HG03064 (cell line): ENCODE data around the gene HHIPL1.

Experiments used
- ATAC-seq: cut with Tn5 transposase; IDR thresholded peaks from one replicate; pipeline ENCODE4 v1.9.1; 2021; ENCODE audit warnings: low read depth; ENCODE audit not compliant: unreplicated experiment

The HHIPL1 gene

GRCh38 chr14:99686557-99687283 lies 41.8 kb downstream of the HHIPL1 start:
- no peak for ATAC-seq

DNA sequence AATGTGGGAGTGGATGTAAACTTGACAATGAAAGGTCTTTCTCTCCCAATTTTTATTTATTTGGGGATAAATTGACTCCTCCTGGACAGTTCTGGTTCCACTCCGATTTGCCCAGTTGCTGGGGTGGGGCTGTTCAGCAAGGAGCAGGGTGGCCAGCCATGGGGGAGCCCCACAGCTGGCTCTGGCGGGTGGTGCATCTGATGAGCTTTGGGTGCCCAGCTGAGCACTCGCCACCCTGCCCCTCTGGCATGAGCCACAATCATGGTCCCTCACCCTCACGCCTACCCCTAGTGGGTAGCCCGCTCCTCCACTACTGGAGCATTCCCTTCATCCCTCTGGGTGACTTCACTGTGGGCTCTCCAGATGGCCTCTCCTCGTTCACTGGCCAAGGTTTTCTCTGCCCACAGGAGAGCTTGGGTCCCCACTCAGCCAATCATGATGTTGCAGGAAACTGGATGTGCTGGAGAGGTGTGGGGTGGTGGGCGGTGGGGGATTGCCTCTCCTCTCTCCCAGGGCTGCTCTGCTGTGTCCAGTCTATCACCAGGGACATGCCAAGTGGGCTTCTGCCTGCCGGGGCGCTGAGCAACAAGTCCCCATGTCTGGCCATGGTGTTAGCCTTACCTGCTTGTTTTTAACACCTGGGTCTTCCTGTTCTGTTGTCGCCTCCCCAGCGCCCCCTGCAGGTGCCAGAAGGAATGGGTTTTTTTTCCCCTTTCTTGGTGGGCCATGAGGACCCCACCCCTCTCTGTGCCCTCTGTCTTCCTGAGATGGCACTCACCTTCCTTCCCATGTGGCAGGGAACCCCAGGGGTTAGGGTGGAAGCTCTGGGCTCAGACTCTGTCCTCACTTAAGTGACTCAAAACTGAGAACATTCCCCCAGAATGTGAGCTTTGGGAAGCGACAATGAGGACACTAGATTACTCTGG lies 42.6 kb downstream of the HHIPL1 start:
- no peak for ATAC-seq

DNA sequence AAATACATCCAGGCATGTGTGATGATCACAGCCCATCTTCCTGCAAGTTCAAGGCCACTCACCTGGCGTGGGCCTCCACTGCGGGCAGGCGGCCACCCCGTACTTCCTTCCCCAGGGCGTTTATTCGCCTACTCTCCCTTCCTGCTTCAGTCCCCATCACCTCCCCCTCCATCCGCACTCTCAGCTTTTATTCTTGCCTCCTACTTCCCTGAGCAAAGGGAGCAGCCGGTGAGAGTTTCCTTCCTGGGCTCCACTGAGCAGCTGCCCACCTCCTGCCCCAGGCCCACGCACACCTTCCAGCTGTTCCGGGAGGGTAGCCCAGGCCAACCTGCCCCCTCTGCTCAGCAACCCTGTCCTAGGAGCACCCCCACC lies 43.3 kb downstream of the HHIPL1 start:
- no peak for ATAC-seq

DNA sequence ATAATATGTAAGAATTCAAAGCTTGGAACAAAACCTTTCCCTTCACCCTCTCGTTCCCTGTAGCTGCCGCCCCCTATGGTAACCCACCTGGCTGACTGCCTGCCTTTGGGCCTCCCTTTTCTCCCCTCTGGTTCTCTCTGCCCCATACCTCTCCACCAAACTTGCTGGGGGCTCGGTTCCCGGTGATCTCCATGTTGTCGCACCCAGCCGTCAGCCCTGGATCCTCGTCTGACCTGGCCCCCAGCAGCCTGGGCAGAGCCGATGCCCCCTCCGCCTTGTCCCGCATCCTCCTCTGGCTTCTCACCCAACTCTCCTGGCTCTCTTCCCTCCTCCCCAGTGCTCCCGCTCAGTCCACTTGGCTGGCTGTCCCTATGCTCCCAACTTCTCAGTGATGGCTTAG lies 43.7 kb downstream of the HHIPL1 start:
- no peak for ATAC-seq

GRCh38 chr14:99689266-99690236 lies 44.6 kb downstream of the HHIPL1 start:
- no peak for ATAC-seq

DNA sequence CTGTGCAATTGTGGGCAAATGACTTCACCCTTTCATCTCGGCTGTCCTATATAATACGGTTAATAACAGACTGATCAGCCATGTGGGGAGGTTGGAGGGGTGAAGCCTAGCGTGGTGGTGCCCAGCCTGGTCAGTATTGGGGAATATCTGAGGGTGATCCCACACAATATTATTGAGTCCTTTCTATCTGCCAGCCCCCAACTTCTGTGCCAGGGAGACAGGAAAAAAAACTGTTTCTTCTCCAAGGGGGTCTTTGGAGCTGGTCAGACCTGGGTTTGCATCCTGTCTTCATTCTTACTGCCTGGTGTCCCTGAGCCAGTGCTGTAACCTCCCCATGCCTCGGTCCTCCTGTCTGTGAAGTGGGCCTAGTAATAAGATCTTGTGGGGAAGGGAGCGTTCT lies 45.7 kb downstream of the HHIPL1 start:
- no peak for ATAC-seq

DNA sequence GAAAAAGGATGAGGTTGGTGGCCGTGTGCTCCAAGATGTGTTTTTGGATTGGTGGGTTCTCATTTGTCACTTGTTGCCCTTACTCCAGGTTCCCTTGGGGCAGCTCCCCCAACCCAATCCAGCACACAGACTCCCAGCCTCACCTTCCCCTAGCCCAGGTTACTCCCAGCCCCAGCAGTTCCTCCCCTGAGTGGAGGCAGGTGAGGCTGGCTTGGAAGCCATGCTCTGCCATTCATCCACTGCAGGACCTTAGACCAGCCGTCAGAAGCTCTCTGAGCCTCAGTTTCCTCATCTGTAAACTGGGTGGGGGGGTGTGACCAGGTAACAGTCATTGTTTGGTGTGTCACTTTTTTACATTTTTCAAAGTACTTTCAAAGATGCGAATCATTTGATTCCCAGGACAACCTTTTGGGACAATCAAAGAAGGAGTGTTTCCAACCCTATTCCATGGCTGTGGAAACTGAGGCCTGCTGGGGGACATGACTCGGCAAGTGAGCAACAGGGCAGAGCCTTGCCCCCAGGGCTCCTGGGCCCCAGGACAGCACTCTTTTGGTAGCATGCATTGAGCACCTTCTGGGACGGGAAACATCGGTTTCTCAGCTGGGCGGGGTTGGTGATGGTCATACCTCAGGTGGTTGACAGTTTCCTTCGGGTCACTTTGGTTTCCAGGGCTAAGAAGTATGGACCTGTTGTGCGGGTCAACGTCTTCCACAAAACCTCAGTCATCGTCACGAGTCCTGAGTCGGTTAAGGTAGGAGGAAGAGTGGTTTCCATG lies 46.4 kb downstream of the HHIPL1 start:
- ATAC-seq, result no peak

GRCh38 chr14:99693918-99694317 lies 49.0 kb downstream of the HHIPL1 start:
- no peak for ATAC-seq

DNA sequence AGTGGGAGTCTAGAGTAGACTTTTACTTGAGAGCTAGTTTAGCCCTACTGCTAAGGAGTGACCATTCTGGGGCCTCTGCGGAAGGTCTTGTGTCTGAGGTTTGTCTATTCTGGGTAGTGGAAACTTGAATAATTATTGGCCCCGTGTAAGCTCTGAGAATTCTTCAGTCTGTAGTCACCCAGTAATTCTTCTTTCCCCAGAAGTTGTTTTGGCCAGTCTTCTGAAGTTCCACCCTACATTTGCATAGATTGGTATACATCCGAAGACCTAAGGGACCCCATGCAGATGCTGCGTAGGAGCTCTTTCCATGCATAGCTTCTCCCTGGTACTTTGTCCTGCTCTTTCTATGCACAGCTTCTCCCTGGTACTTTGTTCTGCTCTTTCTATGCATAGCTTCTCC lies 52.0 kb downstream of the HHIPL1 start:
- ATAC-seq, result no peak

DNA sequence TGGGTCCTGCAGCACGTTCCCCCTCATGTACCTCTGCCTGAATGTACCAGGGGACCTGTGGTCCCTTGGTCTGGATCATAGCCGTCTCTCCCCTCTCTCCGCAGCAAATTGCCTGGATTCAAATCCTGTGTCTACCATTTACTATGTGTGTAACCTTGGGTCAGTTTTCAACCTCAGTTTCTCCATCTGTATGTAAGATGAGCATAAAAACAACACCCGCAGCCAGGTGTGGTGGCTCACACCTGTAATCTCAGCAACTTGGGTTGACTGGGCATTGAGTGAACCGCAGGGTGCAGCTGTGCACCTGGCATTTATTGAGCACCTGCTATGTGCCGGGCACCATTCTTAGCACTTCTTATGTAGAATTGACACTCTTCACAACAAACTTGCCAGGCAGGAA lies 53.3 kb downstream of the HHIPL1 start:
- ATAC-seq, result no peak

DNA sequence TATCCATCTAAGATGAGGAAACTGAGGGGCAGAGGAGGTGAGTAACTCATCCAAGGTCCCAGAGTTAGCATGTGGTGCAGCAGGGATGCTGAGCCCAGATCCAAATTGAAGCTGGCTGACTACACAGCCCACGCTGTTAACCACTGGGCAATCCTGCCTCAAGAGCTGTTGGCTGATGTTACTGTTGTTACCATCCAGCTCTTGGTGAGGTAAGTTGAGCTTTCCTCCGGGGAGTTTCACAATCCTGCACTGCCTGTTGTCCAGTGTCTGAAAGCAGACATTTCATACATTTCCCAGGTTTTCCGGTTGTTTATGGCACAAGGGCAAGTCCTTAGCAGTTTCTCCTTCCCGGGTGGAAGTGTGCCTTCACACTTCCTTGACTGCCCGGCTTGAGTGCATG lies 53.7 kb downstream of the HHIPL1 start:
- no peak for ATAC-seq

DNA sequence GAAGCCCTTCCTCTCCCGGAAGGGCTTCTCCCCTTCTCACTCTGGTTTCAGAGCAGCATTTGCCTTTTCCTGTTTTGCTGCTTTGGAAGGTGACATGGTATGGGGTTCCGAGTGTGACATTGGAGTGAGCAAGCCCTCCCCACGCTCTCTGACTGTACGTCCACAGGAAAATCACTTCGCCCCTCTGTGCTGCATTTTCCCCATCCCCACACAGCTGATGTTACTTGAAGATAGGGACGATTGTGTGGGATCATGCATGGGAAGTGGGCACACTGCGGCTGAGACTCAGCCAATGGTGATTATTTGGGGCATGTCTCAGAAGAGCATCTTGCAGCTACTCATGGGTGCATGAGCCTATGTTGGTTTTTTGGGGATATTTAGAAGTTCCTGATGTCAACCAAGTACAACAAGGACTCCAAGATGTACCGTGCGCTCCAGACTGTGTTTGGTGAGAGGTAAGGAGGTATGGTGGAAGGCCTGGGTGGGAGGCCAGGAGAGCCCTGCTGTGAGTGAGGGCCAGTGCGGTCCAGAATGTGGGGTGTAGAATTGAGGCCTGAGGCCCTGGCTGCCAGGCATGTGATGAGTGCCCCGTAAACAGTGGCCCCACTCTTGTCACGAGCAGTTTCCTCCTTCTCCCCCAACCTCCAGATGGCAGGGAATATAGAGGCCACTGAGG lies 54.3 kb downstream of the HHIPL1 start:
- ATAC-seq, result no peak

DNA sequence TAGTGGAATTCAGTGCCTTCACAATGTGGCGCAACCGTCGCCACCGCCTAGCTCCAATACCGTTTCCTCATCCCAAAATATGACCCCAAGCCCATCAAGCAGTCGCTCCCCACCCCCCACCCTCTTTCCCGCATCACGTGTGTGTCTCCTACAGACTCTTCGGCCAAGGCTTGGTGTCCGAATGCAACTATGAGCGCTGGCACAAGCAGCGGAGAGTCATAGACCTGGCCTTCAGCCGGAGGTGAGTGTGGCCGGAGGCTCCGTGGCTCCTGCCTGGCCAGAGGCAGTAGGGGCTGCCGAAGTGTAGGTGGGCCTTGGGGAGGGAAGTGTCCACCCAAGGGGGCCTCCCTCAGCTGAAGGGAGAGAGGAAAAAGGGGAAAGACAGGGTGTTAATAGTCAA lies 54.9 kb downstream of the HHIPL1 start:
- ATAC-seq, result no peak

DNA sequence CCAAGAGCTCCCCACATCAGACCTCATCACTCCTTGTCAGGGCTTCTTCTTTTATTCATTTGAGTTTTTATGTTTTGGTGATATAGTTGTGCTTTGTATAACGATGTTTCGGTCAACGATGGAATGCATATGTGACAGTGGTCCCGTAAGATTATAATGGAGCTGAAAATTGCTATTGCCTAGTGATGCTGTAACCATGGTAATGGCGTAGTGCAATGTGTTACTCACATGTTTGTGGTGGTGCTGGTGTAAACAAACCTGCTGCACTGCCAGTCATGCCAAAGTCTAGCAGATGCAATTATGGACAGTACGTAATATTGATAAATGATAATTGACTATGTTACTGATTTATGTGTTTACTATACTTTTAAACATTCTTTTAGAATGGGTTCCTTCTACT lies 55.5 kb downstream of the HHIPL1 start:
- no peak for ATAC-seq

GRCh38 chr14:99701260-99701659 lies 56.3 kb downstream of the HHIPL1 start:
- no peak for ATAC-seq

- no peak for ATAC-seq
These were observed 57.2 kb downstream of the HHIPL1 start for GRCh38 chr14:99702115-99702514.

GRCh38 chr14:99703381-99703780 lies 58.5 kb downstream of the HHIPL1 start:
- ATAC-seq, result no peak

- ATAC-seq, result no peak
These were observed 59.1 kb downstream of the HHIPL1 start for GRCh38 chr14:99704037-99704436.

DNA sequence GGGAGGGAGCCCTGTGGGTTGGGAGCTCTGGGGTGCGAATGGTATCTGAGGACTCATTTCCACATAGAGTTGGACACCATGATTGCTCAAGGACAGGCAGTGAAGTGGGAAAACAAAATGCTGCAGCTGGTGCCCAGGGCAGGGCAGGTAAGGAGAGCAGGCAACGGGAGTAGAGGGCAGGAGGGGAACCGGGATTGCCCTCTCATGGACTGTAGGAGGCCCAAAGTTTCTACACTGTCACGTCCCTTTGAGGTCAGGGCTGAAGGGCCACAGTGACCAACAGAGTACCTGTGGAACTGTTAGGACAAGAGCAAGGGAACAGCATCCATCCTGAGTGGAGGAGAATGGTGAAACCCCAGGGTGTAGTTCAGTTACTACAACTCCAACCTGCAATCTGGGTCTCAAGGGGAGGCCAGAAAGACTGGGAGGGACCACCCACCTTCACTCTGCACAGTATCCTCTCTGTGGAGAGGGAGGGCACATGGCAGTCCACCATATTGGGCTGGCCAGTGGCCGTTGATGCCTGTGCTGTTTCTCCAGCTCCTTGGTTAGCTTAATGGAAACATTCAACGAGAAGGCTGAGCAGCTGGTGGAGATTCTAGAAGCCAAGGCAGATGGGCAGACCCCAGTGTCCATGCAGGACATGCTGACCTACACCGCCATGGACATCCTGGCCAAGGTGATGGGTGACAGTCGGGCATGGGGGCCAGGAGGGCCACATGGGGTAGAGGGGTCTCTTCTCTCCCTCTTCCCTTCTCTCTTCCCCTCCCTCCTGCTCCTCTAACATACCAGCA lies 61.4 kb downstream of the HHIPL1 start:
- no peak for ATAC-seq
